OCI-LY7 (cell line): ENCODE data around the gene CLUH.

Experiments used
- EZH2phosphoT487 ChIP-seq: fragments of 200-600 bp; sonication (generic); IDR thresholded peaks from 2 replicates; pipeline ENCODE4 v1.6.1; 2018; ENCODE audit warnings: low read depth, borderline replicate concordance, mild to moderate bottlenecking, mixed run types, antibody characterized with exemption, low read length, moderate library complexity, mixed read lengths
- TF ChIP-seq, protein P1 (sequence below): fragments of 200-600 bp; sonication (generic); conservative IDR thresholded peaks from 2 replicates; pipeline ENCODE4 v1.5.1; 2014; ENCODE audit warnings: mild to moderate bottlenecking, antibody characterized with exemption, low read length, moderate library complexity, mixed read lengths

DNA sequence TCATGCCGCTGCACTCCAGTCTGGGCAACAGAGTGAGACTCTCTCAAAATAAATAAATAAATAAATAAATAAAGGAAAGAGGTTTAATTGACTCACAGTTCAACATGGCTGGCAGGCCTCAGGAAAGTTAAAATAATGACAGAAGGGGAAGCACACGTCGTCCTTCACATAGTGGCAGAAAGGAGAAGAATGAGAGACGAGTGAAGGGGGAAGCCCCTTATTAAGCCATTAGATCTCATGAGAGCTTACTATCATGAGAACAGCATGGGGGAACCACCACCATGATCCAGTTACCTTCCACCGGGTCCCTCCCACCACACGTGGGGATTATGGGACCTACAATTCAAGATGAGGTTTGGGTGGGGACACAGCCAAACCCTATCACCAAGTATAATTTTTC is 63.6 kb downstream of the CLUH start:
- TF ChIP-seq, protein P1, sequence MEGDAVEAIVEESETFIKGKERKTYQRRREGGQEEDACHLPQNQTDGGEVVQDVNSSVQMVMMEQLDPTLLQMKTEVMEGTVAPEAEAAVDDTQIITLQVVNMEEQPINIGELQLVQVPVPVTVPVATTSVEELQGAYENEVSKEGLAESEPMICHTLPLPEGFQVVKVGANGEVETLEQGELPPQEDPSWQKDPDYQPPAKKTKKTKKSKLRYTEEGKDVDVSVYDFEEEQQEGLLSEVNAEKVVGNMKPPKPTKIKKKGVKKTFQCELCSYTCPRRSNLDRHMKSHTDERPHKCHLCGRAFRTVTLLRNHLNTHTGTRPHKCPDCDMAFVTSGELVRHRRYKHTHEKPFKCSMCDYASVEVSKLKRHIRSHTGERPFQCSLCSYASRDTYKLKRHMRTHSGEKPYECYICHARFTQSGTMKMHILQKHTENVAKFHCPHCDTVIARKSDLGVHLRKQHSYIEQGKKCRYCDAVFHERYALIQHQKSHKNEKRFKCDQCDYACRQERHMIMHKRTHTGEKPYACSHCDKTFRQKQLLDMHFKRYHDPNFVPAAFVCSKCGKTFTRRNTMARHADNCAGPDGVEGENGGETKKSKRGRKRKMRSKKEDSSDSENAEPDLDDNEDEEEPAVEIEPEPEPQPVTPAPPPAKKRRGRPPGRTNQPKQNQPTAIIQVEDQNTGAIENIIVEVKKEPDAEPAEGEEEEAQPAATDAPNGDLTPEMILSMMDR = no peak
- TF ChIP-seq EZH2phosphoT487 = no peak
